H1 (cell line): ENCODE measurements around the gene PAN2.

Experiments
- SIN3A ChIP-seq, 2 experiments: IDR thresholded peaks in 1 of 2; conservative IDR thresholded peaks in 1 of 2; 2 replicates each; pipeline ENCODE4 v1.6.1; 2011 to 2012; ENCODE audit warnings: low read length in 2 of 2, improper control_type of control experiment in 1 of 2, low read depth in 1 of 2, mild to moderate bottlenecking in 1 of 2
- TAF1 ChIP-seq: IDR thresholded peaks from 2 replicates; pipeline ENCODE4 v1.6.1; 2011; ENCODE audit warnings: mild to moderate bottlenecking, low read depth, low read length
- TBP ChIP-seq: IDR thresholded peaks from 2 replicates; pipeline ENCODE4 v1.6.1; 2011; ENCODE audit warnings: low read depth, low read length, improper control_type of control experiment
- TF ChIP-seq, protein P1 (sequence below), 3 experiments: IDR thresholded peaks; 1 replicate in 2 of 3; 2 replicates in 1 of 3; pipeline versions ENCODE4 v1.5.1 to v1.6.1; 2011; ENCODE audit warnings: low read length in 3 of 3, mild to moderate bottlenecking in 3 of 3, inconsistent platforms in 2 of 3, low read depth in 1 of 3, moderate library complexity in 1 of 3; ENCODE audit not compliant: insufficient read depth in 1 of 3; ENCODE audit errors: control extremely low read depth in 1 of 3

GRCh38 chr12:56271031-56271430 is 62.8 kb downstream of the PAN2 start:
- TF ChIP-seq, protein P1, sequence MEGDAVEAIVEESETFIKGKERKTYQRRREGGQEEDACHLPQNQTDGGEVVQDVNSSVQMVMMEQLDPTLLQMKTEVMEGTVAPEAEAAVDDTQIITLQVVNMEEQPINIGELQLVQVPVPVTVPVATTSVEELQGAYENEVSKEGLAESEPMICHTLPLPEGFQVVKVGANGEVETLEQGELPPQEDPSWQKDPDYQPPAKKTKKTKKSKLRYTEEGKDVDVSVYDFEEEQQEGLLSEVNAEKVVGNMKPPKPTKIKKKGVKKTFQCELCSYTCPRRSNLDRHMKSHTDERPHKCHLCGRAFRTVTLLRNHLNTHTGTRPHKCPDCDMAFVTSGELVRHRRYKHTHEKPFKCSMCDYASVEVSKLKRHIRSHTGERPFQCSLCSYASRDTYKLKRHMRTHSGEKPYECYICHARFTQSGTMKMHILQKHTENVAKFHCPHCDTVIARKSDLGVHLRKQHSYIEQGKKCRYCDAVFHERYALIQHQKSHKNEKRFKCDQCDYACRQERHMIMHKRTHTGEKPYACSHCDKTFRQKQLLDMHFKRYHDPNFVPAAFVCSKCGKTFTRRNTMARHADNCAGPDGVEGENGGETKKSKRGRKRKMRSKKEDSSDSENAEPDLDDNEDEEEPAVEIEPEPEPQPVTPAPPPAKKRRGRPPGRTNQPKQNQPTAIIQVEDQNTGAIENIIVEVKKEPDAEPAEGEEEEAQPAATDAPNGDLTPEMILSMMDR (IDR thresholded peaks at IDR 0.05; ENCODE audit: control extremely low read depth in 1 of 3, insufficient read depth in 1 of 3, low read depth in 1 of 3, low read length in 3 of 3): peak in 2 of 3 experiments; percentile 64 to 72; a peak in 3 of 4 replicates
- no peak for TF ChIP-seq TAF1
- no peak for TF ChIP-seq TBP
- no peak for TF ChIP-seq SIN3A (conservative IDR thresholded peaks at IDR 0.05 in 1 of 2, IDR thresholded peaks at IDR 0.05 in 1 of 2; ENCODE audit: low read depth in 1 of 2, low read length in 2 of 2)
